AG04449 (cell line): ENCODE results near the gene AZU1.
"Not testable (repeated sequence)": the region's sequence is repeated elsewhere in the genome, so short reads cannot be mapped to it uniquely, and the experiment has no call there.

Experiments used
- CTCF ChIA-PET: fragments of 350-600 bp; formaldehyde crosslinking; extraction: SDS; loops from one replicate; lab custom pipeline; 2021; ENCODE audit warnings: antibody characterized with exemption; lab: Yijun Ruan, JAX
- POLR2A ChIA-PET: fragments of 400-600, 350-600 bp; formaldehyde crosslinking; extraction: SDS; loops from one replicate; lab custom pipeline; 2020; ENCODE audit warnings: antibody characterized with exemption, inconsistent platforms; lab: Yijun Ruan, JAX
- DNase-seq: peaks from one replicate; pipeline ENCODE4 v3.0.0-alpha.2; 2010; ENCODE audit warnings: low read depth, low spot score
- H3K4me3 ChIP-seq: 2 replicates; pipeline ENCODE4 v1.5.1; 2011; ENCODE audit warnings: low read depth, mild to moderate bottlenecking, control low read depth, low read length
- TF ChIP-seq, protein P1 (sequence below): IDR thresholded peaks from one replicate; pipeline ENCODE4 v1.5.1; 2011; ENCODE audit warnings: mild to moderate bottlenecking, moderate library complexity, low read length, control low read depth, inconsistent platforms; ENCODE audit not compliant: insufficient read depth; ENCODE audit errors: missing control alignments

The AZU1 gene

DNA sequence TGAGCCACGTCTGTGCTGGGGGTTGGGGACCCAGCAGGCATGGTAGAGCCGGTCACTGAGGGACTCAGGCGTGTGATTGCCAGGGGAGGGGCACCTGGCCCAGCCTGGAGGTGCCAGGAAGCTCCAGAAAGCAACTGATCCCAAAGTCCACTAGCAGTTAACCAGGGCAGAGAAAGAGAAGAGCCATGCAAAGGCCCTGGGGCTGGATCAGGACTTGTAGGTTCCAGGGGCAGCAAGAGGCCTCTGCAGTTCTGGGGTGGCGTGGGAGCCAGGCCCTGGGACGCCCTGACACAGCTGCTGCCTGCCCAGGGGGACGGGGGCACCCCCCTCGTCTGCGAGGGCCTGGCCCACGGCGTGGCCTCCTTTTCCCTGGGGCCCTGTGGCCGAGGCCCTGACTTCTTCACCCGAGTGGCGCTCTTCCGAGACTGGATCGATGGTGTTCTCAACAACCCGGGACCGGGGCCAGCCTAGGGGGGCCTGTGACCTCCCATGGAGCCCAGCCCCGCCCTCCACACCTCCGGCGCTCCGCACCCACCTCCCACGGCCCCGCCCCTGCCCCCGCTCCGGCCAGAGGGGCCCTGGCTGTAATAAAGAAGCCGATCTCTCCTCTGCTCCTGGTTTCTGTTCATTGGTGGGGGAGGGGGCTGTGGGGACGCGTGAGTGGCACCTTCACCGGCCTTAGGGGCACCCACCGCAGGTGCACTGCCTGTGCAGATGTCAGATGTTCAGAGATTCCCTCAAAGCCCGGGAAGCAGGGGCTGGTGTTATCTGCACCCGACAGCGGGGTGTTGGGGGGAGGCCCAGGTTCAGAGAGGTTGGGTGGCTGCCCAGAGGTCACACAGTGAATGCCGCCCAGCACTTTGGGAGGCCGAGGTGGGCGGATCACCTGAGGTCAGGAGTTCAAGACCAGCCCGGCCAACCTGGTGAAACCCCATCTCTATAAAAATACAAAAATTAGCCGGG, 4.1 kb downstream of the AZU1 start:
- no peak for DNase-seq
- ChIA-PET CTCF (interaction anchor here (0.9 to 1.5 kb wide), 3 partner anchors 19 to 58 kb away, joined by 3 to 4 read pairs (median 4); no protein-coding TSS in a partner anchor), POLR2A (no interaction called here)
- TF ChIP-seq, protein P1, sequence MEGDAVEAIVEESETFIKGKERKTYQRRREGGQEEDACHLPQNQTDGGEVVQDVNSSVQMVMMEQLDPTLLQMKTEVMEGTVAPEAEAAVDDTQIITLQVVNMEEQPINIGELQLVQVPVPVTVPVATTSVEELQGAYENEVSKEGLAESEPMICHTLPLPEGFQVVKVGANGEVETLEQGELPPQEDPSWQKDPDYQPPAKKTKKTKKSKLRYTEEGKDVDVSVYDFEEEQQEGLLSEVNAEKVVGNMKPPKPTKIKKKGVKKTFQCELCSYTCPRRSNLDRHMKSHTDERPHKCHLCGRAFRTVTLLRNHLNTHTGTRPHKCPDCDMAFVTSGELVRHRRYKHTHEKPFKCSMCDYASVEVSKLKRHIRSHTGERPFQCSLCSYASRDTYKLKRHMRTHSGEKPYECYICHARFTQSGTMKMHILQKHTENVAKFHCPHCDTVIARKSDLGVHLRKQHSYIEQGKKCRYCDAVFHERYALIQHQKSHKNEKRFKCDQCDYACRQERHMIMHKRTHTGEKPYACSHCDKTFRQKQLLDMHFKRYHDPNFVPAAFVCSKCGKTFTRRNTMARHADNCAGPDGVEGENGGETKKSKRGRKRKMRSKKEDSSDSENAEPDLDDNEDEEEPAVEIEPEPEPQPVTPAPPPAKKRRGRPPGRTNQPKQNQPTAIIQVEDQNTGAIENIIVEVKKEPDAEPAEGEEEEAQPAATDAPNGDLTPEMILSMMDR, result no peak
- H3K4me3 ChIP-seq, result no peak overlapping the region

- CTCF ChIA-PET, result no interaction called here
- TF ChIP-seq, protein P1, result no peak
Measured at GRCh38 chr19:834216-834615, 6.6 kb downstream of the AZU1 start.

DNA sequence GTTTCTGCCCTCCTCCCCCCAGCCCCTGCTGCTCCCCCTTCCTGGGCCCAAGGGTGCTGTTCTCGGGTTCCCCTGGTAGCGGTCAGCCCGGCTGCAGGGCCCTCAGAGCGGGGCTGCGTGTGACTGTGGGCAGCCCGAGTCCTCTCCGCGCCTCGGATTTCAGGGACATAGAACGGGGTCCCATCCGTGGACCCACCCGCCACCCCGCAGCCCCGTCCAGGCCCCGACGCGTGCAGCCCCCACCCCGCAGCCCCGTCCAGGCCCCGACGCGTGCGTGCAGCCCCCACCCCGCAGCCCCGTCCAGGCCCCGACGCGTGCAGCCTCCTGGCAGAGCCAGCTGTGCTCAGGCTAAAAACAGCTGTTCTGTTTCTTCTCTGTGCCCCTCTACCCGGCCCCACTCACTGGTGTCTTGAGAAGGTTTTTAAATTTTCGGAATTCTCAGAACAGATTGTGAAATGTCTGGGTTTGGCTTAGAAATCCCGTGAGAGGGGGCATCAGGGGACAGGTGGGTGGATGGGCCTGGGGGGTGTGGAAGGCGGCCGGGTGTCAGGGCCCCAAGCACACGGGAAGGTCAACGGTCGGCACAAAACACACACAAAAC, 7.7 kb downstream of the AZU1 start:
- no peak for DNase-seq
- CTCF ChIA-PET, result no interaction called here
- POLR2A ChIA-PET, result no interaction called here
- TF ChIP-seq, protein P1, result no peak
- H3K4me3 ChIP-seq, result no peak overlapping the region

More at GRCh38 chr19:834216-834615, 6.6 kb downstream of the AZU1 start:
- DNase-seq, result no peak
- POLR2A ChIA-PET, result no interaction called here
- H3K4me3 ChIP-seq, result no peak overlapping the region

- CTCF ChIA-PET, result interaction anchor here (0.7 to 1.2 kb wide), 2 partner anchors 15 to 16 kb away, joined by 3 to 4 read pairs; no protein-coding TSS in a partner anchor
- no peak within 1 kb of the TSS for H3K4me3 ChIP-seq
- POLR2A ChIA-PET, result no interaction called here
- DNase-seq, result no peak
- TF ChIP-seq, protein P1, result no peak
Measured at GRCh38 chr19:840519-841206, 13.0 kb downstream of the AZU1 start, which contains the start of gene PRTN3. Gene PRTN3, plus strand, starts transcription at chr19:840999. Its CDS starts 10 bp downstream, at chr19:841009.

- POLR2A ChIA-PET, H3K4me3 ChIP-seq, DNase-seq: not testable (repeated sequence)
- CTCF ChIA-PET, result interaction anchor here (1.4 kb wide), 1 partner anchor 14 kb away, joined by 4 read pairs; no protein-coding TSS in a partner anchor
Measured at GRCh38 chr19:842802-843179, 15.2 kb downstream of the AZU1 start.

DNA sequence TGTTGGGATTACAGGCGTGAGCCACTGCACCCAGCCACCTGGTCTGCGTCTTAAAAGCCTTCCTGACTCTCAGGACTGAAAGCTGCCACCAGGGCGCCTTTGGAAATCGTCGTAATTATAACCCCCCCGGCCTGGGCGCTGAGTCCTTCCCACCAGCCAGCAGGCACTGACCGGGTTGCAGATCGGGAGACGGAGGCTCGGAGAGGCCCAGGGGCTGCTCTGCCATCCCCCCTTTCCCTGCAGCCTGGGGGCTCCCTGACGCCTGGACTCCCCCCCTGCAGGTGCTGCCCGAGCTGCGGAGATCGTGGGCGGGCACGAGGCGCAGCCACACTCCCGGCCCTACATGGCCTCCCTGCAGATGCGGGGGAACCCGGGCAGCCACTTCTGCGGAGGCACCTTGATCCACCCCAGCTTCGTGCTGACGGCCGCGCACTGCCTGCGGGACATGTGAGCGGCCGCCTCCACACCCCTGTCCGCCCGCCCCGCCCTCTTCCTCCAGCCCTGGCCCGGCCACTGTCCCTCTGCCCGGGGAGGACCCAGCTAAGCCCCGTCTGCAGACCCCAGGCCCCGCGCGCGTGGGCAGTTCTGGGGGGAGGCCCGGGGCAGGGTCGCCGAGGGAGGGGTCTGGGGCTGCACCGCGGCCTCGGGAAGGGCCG, 15.7 kb downstream of the AZU1 start:
- H3K4me3 ChIP-seq, result no peak overlapping the region
- TF ChIP-seq, protein P1, result no peak
- ChIA-PET POLR2A (no interaction called here), CTCF (interaction anchor here (1.4 kb wide), 1 partner anchor 13 kb away, joined by 4 read pairs; no protein-coding TSS in a partner anchor)
- DNase-seq, result no peak
